Iris pigment epithelial cell (primary cell): Measurements from ENCODE around the gene FOXN3.

Experiments
- DNase-seq: peaks from one replicate; pipeline ENCODE4 v3.0.0-alpha.2; 2011; ENCODE audit warnings: low read depth

The FOXN3 gene

GRCh38 chr14:89249972-89250654 is 166.9 kb downstream of the FOXN3 start:
- DNase-seq = no peak

GRCh38 chr14:89249065-89249695 is 167.9 kb downstream of the FOXN3 start:
- peak; percentile 41 for DNase-seq

GRCh38 chr14:89248411-89249064 is 168.5 kb downstream of the FOXN3 start:
- DNase-seq = no peak

DNA sequence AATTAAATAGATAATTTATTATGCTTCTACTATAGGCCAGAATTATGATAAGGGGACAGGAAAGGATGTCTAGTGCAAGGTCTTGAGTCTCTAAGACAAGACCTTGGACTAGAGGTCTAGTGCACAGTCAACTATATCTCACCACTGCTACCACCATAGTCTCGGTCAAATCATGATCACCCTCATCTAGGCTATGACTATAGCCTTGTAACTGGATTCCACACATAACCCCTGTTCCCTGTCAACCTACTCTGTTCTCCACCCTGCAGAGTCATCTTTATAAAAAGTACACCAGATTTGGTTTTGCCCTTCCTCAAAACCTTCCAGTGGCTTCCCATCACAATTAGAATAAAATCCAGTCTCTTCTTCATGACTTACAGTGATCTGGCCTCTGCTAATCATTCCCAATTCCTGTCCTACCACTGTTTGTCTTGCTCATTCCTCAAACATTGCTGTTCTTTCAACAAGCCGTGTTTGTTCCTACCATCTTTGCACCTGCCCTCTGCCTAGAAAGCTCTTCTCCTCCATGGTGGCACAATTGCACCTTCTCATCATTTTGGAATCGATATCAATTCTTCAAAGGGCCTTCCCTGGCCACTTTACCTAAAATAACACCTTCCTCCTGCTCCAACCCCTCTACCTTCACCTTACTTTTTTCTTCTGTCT is 169.4 kb downstream of the FOXN3 start:
- no peak for DNase-seq

GRCh38 chr14:89246290-89246689 is 170.7 kb downstream of the FOXN3 start:
- DNase-seq = no peak

- DNase-seq = no peak
These were observed 171.2 kb downstream of the FOXN3 start for GRCh38 chr14:89245802-89246201.

DNA sequence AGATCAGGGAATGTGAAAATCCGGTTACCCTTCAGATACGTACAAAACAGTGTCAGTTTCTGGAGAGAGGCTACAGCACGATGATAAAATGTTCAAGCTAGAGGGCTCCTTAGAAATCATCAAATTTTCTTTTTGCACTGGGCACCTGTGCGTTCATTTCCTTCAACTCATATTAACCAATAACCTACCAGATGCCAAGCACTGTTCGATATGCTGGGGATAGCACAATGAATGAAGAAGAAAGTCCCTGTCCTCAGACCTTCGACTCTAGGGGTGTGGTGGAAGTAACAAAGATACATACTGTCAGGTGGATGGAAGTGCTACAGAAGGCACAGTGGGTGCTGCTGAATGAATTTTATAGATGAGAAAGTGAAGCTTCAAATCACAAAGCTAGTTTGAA is 172.3 kb downstream of the FOXN3 start:
- no peak for DNase-seq

DNA sequence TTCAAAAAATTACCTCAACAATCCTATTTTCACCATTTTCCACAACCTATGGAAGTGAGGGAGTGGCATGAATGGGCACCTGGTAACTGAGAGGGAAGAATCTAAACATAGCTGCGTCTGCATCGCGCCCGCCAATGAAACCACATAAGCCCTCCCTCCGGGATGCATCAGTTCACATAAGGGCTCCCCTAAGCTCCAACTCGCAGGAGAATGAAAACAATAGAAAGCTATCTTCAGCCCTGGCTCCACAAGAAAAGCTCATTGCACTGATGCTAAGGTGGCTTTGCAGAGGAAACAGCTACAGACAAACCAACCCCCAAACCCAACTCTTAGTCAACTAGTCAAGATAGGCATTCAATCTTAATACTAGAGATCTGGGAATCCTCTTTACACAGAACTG is 173.3 kb downstream of the FOXN3 start:
- DNase-seq = no peak

GRCh38 chr14:89243286-89243685 is 173.7 kb downstream of the FOXN3 start:
- DNase-seq = no peak

GRCh38 chr14:89242652-89243279 is 174.3 kb downstream of the FOXN3 start:
- DNase-seq = no peak

- no peak for DNase-seq
These were observed 174.9 kb downstream of the FOXN3 start for GRCh38 chr14:89241934-89242651.

DNA sequence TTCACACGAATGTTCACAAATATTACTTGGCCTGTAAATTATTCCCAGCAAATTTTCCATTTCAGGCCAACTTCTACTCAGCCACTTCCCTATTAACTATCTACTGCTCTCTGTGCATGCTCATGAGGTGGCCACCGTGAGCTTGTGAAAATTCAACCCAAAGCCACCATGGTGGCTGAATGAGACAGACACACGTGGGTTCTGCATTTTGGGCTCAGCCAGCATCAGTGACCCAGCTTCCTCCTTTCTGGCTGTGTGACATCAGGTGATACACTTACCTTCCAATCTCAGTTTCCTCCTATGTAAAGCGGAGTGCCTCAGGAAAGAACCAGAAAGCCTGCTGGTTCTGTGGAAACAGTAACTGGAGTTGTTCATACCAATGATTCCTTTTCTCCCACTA is 175.8 kb downstream of the FOXN3 start:
- no peak for DNase-seq

GRCh38 chr14:89240414-89240813 is 176.6 kb downstream of the FOXN3 start:
- DNase-seq = peak; percentile 59

DNA sequence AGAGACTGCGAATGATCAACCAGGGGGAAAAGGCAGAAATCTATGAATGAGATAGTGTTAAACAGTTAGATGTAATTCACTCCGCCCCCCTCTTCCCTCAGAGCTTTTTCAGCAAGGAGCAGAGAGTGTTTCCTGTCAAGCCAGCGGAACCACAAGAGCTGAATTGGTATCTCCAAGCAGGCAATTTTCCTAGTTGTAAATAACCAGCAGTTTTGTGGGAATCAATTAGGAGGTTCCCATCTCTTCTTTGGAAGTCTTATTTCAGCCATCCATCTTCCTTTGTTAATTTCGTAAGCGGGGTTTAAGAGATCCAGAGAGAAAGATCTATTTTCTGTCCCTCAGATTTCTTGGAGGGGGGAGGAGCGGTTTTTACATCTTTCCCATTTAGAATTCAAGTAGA is 178.0 kb downstream of the FOXN3 start:
- DNase-seq = no peak

GRCh38 chr14:89237921-89238529 is 179.0 kb downstream of the FOXN3 start:
- peak; percentile 26 for DNase-seq

DNA sequence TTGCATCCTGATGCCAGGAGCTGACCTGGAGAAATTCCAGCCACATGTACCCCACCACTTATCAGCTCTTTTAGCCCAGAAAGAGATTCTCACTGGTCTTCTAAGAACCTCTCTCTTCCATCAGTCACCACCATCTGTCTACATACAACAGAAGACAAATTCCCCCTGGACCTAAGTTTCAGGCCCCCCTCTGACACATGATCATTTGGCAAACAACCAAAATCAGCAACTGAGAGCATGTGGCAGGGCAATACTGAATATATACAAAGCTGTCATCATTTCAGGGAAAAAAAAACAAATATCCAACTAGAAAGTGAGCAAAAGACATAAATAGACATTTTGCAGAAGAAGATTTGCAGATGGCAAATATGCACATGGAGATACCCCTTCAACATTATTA is 180.2 kb downstream of the FOXN3 start:
- no peak for DNase-seq

- no peak for DNase-seq
These were observed 183.8 kb downstream of the FOXN3 start for GRCh38 chr14:89233184-89233583.

- peak; percentile 64 for DNase-seq
These were observed 184.6 kb downstream of the FOXN3 start for GRCh38 chr14:89232265-89233070.

GRCh38 chr14:89231426-89232113 is 185.5 kb downstream of the FOXN3 start:
- DNase-seq = no peak
